ENCODE results near the gene FAM133A. TPM values are rescaled to one million over a fixed set of nuclear protein-coding genes. Genes with fewer than 3 reads are reported as not detected.

Gene FAM133A
- total RNA-seq, 4 donors from 2014 or later: 0.12 TPM; not detected in 3

DNA sequence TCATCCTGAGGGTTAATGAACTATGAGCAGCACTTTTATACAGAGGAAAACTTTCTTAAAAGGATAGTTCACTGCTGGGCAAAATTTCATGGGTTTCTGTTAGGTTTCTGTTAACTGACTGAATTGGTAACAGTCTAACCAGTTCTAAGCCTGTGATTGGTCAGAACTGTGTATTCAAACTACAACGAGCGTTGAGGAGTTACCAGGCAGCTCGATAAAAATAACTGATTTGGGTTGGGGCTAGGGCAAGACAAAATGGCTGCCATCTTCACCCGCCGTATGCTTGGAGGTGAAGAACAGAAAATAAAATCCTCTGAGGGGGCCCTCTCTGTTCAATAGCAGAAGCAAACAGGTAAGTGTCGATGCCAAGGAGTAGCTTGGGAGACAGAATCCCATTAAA, 22.0 kb downstream of the FAM133A start:
- H3K36me3 ChIP-seq: no peaks in the 10 kb centered on the region
- no peak overlapping the region for H3K27ac ChIP-seq
- no peaks in the 10 kb centered on the region for H3K27me3 ChIP-seq
- no peak for TF ChIP-seq POLR2A (IDR thresholded peaks at IDR 0.05)
- no peak for TF ChIP-seq CTCF (IDR thresholded peaks at IDR 0.05)
- TF ChIP-seq POLR2AphosphoS5 (IDR thresholded peaks at IDR 0.05): no peak
- TF ChIP-seq EP300 (IDR thresholded peaks at IDR 0.05): no peak
- H3K4me1 ChIP-seq: no peaks in the 10 kb centered on the region
- H3K4me3 ChIP-seq: no peak overlapping the region
- H3K9me3 ChIP-seq: no peaks in the 10 kb centered on the region
- whole genome bisulfite sequencing, 2 donors (ENCODE audit: low coverage in 1 of 2): 71 to 88% methylated on average over 1 to 6 of the region's 6 CpGs
- no peak for ATAC-seq

- no peaks in the 10 kb centered on the region for H3K4me1 ChIP-seq
- no peaks in the 10 kb centered on the region for H3K27me3 ChIP-seq
- no peak overlapping the region for H3K4me3 ChIP-seq
- no peaks in the 10 kb centered on the region for H3K36me3 ChIP-seq
- ATAC-seq: no peak
- no peaks in the 10 kb centered on the region for H3K9me3 ChIP-seq
- 57 to 67% methylated on average over 1 to 2 of the region's 2 CpGs for WGBS, 2 donors (ENCODE audit: low coverage in 1 of 2)
- H3K27ac ChIP-seq: no peak overlapping the region
- TF ChIP-seq POLR2AphosphoS5 (IDR thresholded peaks at IDR 0.05): no peak
- no peak for TF ChIP-seq POLR2A (IDR thresholded peaks at IDR 0.05)
- no peak for TF ChIP-seq EP300 (IDR thresholded peaks at IDR 0.05)
These were observed 29.7 kb downstream of the FAM133A start for GRCh38 chrX:93703701-93704100.

GRCh38 chrX:93711076-93711475, 37.1 kb downstream of the FAM133A start:
- TF ChIP-seq EP300 (IDR thresholded peaks at IDR 0.05): no peak
- TF ChIP-seq CTCF (IDR thresholded peaks at IDR 0.05): no peak
- no peak for TF ChIP-seq POLR2AphosphoS5 (IDR thresholded peaks at IDR 0.05)
- no peak for TF ChIP-seq POLR2A (IDR thresholded peaks at IDR 0.05)
- Histone ChIP-seq H3K4me1 (no peaks in the 10 kb centered on the region), H3K9me3 (no peaks in the 10 kb centered on the region), H3K27ac (no peak overlapping the region), H3K36me3 (no peaks in the 10 kb centered on the region), H3K27me3 (no peaks in the 10 kb centered on the region), H3K4me3 (no peak overlapping the region)
- 79 to 87% methylated on average over 3 to 4 of the region's 4 CpGs for WGBS, 2 donors (ENCODE audit: low coverage in 1 of 2)
- ATAC-seq: no peak

- Histone ChIP-seq H3K27me3 (no peaks in the 10 kb centered on the region), H3K27ac (no peak overlapping the region), H3K4me3 (no peak overlapping the region), H3K4me1 (no peaks in the 10 kb centered on the region), H3K36me3 (no peaks in the 10 kb centered on the region), H3K9me3 (no peaks in the 10 kb centered on the region)
- ATAC-seq: no peak
- TF ChIP-seq CTCF (IDR thresholded peaks at IDR 0.05) (no peak), EP300 (IDR thresholded peaks at IDR 0.05) (no peak), POLR2A (IDR thresholded peaks at IDR 0.05) (no peak), POLR2AphosphoS5 (IDR thresholded peaks at IDR 0.05) (no peak)
These were observed 67.8 kb downstream of the FAM133A start for GRCh38 chrX:93741811-93742210.

DNA sequence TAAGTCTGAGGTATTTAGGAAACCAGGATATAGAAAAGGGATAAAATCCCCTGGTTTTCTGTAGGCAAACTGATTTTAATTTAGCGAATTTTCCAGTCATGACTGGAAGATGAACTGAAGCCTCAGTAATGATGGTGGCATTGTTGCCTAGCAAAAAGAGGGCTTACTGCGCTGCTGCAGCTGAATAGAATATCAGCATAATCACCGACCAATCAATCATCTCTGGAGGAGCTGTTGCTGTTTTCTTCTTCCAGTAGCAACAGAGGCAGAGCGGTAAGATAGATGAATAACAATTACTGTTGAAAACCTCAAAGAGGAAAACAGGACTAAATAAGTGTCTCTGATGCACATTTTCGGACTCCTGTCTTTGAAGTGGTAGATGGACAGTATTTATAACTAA, 86.2 kb downstream of the FAM133A start:
- Histone ChIP-seq H3K9me3 (no peaks in the 10 kb centered on the region), H3K27me3 (no peaks in the 10 kb centered on the region), H3K27ac (no peak overlapping the region), H3K4me1 (no peaks in the 10 kb centered on the region), H3K4me3 (no peak overlapping the region), H3K36me3 (no peaks in the 10 kb centered on the region)
- ATAC-seq: no peak
- 88 to 100% methylated on average over 2 to 5 of the region's 5 CpGs for WGBS, 2 donors (ENCODE audit: low coverage in 1 of 2)
- TF ChIP-seq CTCF (IDR thresholded peaks at IDR 0.05) (no peak), POLR2A (IDR thresholded peaks at IDR 0.05) (no peak), POLR2AphosphoS5 (IDR thresholded peaks at IDR 0.05) (no peak), EP300 (IDR thresholded peaks at IDR 0.05) (no peak)

Other genes with a start within 250 kb of the FAM133A start
- gene NAP1L3, start 628 bp upstream of the FAM133A start, total RNA-seq: 1 to 10 TPM; 2.7 to 5.8 (median 4.1) TPM

Measured in gastroesophageal sphincter (tissue), 4 donors.